Fibroblast of mammary gland (primary cell): Measurements from ENCODE around the gene HSPG2.

Experiments used
- DNase-seq: peaks from one replicate; pipeline ENCODE4 v3.0.0-alpha.2; 2010; ENCODE audit warnings: low read depth
- H3K4me3 ChIP-seq: 2 replicates; pipeline ENCODE4 v1.5.1; 2011; ENCODE audit warnings: low read depth, mild to moderate bottlenecking, low read length, moderate library complexity; ENCODE audit not compliant: control insufficient read depth
- TF ChIP-seq, protein P1 (sequence below): conservative IDR thresholded peaks from 2 replicates; pipeline ENCODE4 v1.5.1; 2011; ENCODE audit warnings: low read depth, low read length, inconsistent platforms; ENCODE audit not compliant: control insufficient read depth, insufficient read depth

The HSPG2 gene

DNA sequence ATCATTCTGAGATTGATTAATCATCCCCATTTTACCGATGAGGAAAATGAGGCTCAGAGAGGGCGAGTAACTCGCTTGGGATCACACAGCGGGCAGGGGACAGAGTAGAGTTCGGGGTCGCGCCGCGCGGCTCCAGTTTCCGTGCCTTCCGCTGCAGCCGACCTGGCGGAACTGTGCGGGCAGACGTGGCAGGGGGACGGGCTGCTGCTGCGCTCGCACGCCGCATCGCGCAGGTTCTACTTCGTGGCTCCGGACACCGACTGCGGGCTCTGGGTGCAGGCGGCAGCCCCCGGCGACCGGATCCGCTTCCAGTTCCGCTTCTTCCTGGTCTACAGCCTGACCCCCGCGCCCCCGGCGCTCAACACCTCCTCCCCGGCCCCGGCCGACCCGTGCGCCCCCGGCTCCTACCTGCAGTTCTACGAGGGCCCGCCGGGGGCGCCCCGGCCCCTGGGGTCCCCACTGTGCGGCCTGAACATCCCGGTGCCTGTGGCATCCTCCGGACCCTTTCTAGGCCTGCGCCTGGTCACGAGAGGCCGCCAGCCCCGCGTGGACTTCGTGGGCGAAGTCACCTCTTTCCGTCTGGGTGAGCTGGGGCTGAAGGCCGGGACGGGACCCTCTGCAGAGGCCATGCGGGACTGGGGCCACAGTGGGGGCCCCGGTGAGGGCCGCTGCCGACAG is 122.7 kb downstream of the HSPG2 start:
- DNase-seq, result no peak
- TF ChIP-seq, protein P1, sequence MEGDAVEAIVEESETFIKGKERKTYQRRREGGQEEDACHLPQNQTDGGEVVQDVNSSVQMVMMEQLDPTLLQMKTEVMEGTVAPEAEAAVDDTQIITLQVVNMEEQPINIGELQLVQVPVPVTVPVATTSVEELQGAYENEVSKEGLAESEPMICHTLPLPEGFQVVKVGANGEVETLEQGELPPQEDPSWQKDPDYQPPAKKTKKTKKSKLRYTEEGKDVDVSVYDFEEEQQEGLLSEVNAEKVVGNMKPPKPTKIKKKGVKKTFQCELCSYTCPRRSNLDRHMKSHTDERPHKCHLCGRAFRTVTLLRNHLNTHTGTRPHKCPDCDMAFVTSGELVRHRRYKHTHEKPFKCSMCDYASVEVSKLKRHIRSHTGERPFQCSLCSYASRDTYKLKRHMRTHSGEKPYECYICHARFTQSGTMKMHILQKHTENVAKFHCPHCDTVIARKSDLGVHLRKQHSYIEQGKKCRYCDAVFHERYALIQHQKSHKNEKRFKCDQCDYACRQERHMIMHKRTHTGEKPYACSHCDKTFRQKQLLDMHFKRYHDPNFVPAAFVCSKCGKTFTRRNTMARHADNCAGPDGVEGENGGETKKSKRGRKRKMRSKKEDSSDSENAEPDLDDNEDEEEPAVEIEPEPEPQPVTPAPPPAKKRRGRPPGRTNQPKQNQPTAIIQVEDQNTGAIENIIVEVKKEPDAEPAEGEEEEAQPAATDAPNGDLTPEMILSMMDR, result peak; percentile 39
- peak overlapping the region; percentile 24 for H3K4me3 ChIP-seq

DNA sequence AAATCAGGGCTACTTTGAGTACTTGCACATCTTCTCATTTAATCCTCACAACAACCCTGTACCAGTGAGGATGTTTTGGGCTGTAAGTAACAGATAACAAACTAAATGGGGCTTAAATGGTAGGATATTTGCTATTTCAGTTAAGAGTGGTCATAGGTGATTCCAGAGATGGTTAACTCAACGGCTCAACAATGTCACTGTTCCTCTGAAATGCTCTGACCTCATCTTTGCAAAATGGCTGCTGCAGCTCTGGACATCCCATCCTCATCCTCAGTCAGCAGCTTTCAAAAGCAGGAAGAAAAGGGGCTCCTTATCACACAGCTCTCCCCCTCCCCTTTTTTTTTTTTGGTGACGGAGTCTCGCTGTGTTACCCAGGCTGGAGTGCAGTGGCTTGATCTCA is 123.6 kb downstream of the HSPG2 start:
- no peak overlapping the region for H3K4me3 ChIP-seq
- no peak for DNase-seq
- TF ChIP-seq, protein P1, result no peak

DNA sequence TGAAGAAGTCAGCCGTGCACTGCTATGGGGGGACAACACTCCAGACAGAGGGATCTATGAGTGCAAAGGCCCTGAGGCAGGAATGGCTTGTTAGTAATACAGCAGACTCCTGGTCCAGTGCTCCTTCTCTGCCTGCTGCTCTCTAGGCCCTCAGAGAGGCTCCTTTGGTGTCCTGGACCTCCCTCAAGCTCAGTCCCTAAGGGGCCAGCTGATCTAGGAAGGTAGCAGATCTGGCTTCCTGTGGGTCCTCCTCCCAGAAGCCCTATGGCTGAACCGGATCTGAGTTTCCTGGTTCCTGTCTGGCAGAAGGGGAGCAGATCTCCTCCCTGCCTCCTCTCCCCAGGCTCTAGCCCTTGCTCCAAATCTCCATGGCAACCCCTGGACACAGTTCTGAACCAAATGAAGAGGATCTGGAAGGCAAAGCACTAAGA is 125.2 kb downstream of the HSPG2 start, which contains the start of gene LDLRAD2:
Gene LDLRAD2 (plus strand): TSS at position 391 of the 431 bp plus-strand sequence. CDS start 187 bp downstream, outside the sequence.
- H3K4me3 ChIP-seq, result no peak within 1 kb of the TSS
- TF ChIP-seq, protein P1, result no peak
- DNase-seq, result peak; percentile 43

DNA sequence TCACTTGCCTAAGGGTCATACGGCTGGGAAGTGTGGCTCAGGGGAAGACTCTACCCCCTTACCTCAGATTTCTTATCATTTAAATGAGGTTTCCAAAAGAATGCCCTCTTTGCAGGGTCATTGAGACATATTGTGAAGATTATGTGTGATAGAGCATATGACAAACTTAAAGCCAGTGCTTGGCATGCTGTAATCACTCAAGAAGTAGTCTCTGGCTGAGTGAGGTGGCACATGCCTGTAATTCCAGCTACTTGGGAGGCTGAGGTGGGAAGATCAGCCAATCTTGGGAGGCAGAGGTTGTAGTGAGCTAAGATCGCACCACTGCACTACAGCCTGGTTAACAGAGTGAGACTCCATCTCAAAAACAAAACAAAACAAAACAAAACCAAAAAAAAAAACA is 132.6 kb downstream of the HSPG2 start:
- TF ChIP-seq, protein P1, result no peak
- no peak for DNase-seq

DNA sequence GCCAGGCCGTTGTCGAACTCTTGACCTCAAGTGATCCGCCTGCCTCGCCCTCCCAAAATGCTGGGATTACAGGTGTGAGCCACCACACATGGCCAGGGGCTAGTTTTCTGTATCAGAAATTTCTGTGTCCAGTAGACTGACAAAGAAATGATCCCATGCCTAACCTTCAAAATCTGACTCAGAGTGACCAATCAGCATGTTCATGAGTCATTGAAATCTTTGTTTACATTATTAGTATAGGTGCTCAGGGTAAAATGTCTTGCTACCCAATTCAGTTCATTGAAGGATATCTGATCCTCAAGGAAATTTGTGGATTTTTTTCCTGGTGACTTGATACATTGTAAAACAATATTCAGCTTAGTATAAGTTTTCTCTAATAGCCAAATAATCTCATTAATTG is 136.0 kb downstream of the HSPG2 start:
- peak; percentile 66 for DNase-seq
- H3K4me3 ChIP-seq, result no peak overlapping the region
- TF ChIP-seq, protein P1, result no peak

More for the DNA sequence above, 132.6 kb downstream of the HSPG2 start:
- no peak overlapping the region for H3K4me3 ChIP-seq

DNA sequence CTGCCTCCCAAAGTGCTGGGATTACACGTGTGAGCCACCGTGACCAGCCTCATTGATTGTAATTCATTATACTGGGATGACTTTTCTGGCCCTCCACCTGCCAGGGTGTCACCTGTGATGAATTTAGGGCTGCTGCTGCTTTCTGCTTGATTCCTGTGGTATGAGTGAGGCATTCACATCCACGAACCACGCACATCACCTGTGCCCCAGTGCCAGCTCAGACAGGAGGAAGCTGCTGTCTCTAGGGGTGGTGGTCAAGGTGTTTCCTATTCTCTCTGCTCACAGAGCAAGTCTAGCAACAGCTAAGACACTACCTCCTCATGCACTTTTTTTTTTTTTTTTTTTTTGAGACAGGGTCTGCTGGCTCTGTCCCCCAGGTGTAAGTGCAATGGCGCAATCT is 137.4 kb downstream of the HSPG2 start:
- no peak overlapping the region for H3K4me3 ChIP-seq
- TF ChIP-seq, protein P1, result no peak
- DNase-seq, result no peak
